HG03196 (cell line): ENCODE results near the gene HMCN2.
"Not testable (repeated sequence)": the region's sequence is repeated elsewhere in the genome, so short reads cannot be mapped to it uniquely, and the experiment has no call there.

Experiments
- ATAC-seq: cut with Tn5 transposase; IDR thresholded peaks from one replicate; pipeline ENCODE4 v1.9.1; 2021; ENCODE audit not compliant: unreplicated experiment

The HMCN2 gene

GRCh38 chr9:130327070-130327780 lies 61.7 kb downstream of the HMCN2 start:
- no peak for ATAC-seq

GRCh38 chr9:130327781-130328348 lies 62.3 kb downstream of the HMCN2 start:
- ATAC-seq = no peak

GRCh38 chr9:130328349-130328801 lies 62.8 kb downstream of the HMCN2 start:
- no peak for ATAC-seq

- ATAC-seq = no peak
Observed at GRCh38 chr9:130329061-130329460, 63.5 kb downstream of the HMCN2 start.

GRCh38 chr9:130330202-130330862 lies 64.8 kb downstream of the HMCN2 start:
- no peak for ATAC-seq

- ATAC-seq = no peak
Observed at GRCh38 chr9:130331061-130331460, 65.5 kb downstream of the HMCN2 start.

- no peak for ATAC-seq
Observed at GRCh38 chr9:130331573-130331972, 66.0 kb downstream of the HMCN2 start.

GRCh38 chr9:130332384-130332926 lies 66.9 kb downstream of the HMCN2 start:
- no peak for ATAC-seq

- ATAC-seq = no peak
Observed at GRCh38 chr9:130333041-130333711, 67.6 kb downstream of the HMCN2 start.

- no peak for ATAC-seq
Observed at GRCh38 chr9:130333712-130334062, 68.1 kb downstream of the HMCN2 start.

GRCh38 chr9:130334915-130335314 lies 69.4 kb downstream of the HMCN2 start:
- no peak for ATAC-seq

- no peak for ATAC-seq
Observed at GRCh38 chr9:130336027-130336610, 70.6 kb downstream of the HMCN2 start.

- ATAC-seq = no peak
Observed at GRCh38 chr9:130336885-130337284, 71.3 kb downstream of the HMCN2 start.

- no peak for ATAC-seq
Observed at GRCh38 chr9:130337318-130337717, 71.8 kb downstream of the HMCN2 start.

GRCh38 chr9:130337784-130338380 lies 72.3 kb downstream of the HMCN2 start:
- ATAC-seq = no peak

- ATAC-seq = not testable (repeated sequence)
Observed at GRCh38 chr9:130338891-130339290, 73.3 kb downstream of the HMCN2 start.

- ATAC-seq = no peak
Observed at GRCh38 chr9:130339306-130339705, 73.7 kb downstream of the HMCN2 start.

- no peak for ATAC-seq
Observed at GRCh38 chr9:130340011-130340410, 74.5 kb downstream of the HMCN2 start.

- ATAC-seq = not testable (repeated sequence)
Observed at GRCh38 chr9:130340557-130340956, 75.0 kb downstream of the HMCN2 start.

- no peak for ATAC-seq
Observed at GRCh38 chr9:130341128-130341527, 75.6 kb downstream of the HMCN2 start.
